ENCODE data around the gene CLASP1. TPM values are rescaled to one million over a fixed set of nuclear protein-coding genes. Genes with fewer than 3 reads are reported as not detected.

The CLASP1 gene
- total RNA-seq, 1 experiment from 2014 or later, result 45.9 TPM

- H3K27ac ChIP-seq (ENCODE audit: insufficient read length, low read depth, low read length), result no peak overlapping the region
- no peak overlapping the region for H2BK12ac ChIP-seq (ENCODE audit: insufficient read length, low read depth, low read length)
- no peak overlapping the region for H3K14ac ChIP-seq (ENCODE audit: insufficient read depth, low read length)
- no peak overlapping the region for H3K23ac ChIP-seq (ENCODE audit: insufficient read length, low read depth, low read length)
- H3K4me2 ChIP-seq (ENCODE audit: insufficient read depth, insufficient read length, low read length), result no peak overlapping the region
- no peaks in the 10 kb centered on the region for H3K79me1 ChIP-seq (ENCODE audit: insufficient read depth, low read depth, low read length, poor library complexity, severe bottlenecking)
- no peaks in the 10 kb centered on the region for H4K20me1 ChIP-seq (ENCODE audit: control insufficient read depth, insufficient read depth, insufficient read length)
- no peaks in the 10 kb centered on the region for H3K9me3 ChIP-seq (ENCODE audit: control insufficient read depth, low read depth, low read length)
- no CpG with 5 or more reads among the region's 3 CpGs for WGBS (ENCODE audit: extremely low coverage, insufficient read length, low lambda C conversion rate)
- H3K79me2 ChIP-seq (ENCODE audit: insufficient read depth, low read length), result no peaks in the 10 kb centered on the region
- no peak overlapping the region for H4K91ac ChIP-seq (ENCODE audit: insufficient read length, low read depth, low read length)
- H3K18ac ChIP-seq (ENCODE audit: insufficient read length, low read depth, low read length), result no peak overlapping the region
- no peak overlapping the region for H3T11ph ChIP-seq (ENCODE audit: low read length)
- H2AFZ ChIP-seq (ENCODE audit: low read length), result no peak overlapping the region
- H3K27ac Mint-ChIP-seq, result peak overlapping the region in 1 of 3 experiments; percentile 15; a peak in 1 of 7 replicates
- no peak overlapping the region for H3K9ac ChIP-seq (ENCODE audit: extremely low read depth, insufficient read length, low read length)
- no peak overlapping the region for H2BK120ac ChIP-seq (ENCODE audit: low read depth, low read length, poor library complexity, severe bottlenecking)
- H3K27me3 Mint-ChIP-seq (ENCODE audit: low read depth), result no peaks in the 10 kb centered on the region
- no peak overlapping the region for H4K5ac ChIP-seq (ENCODE audit: insufficient read length, low read depth, low read length)
- no peaks in the 10 kb centered on the region for H3K4me1 Mint-ChIP-seq
- no peak overlapping the region for H3K56ac ChIP-seq (ENCODE audit: insufficient read length, low read depth, low read length)
- H2BK15ac ChIP-seq (ENCODE audit: low read depth, low read length), result no peak overlapping the region
- peaks cover 11 to 53% (median 44%) of the 10 kb centered on the region in 3 experiments; a peak in 6 of 7 replicates for H3K36me3 Mint-ChIP-seq (ENCODE audit: insufficient read depth in 1 of 3, low read depth in 3 of 3)
- no peaks in the 10 kb centered on the region for H3K4me1 ChIP-seq (ENCODE audit: insufficient read depth, low read length)
- DNase-seq, result no peak
- H4K8ac ChIP-seq (replicated peaks; ENCODE audit: insufficient read length, low read depth, low read length), result no peak overlapping the region
- H3K9me3 Mint-ChIP-seq, result no peaks in the 10 kb centered on the region
- H3K4ac ChIP-seq (ENCODE audit: low read depth, low read length), result no peak overlapping the region
- no peak overlapping the region for H3K4me3 Mint-ChIP-seq
- no peaks in the 10 kb centered on the region for H3K23me2 ChIP-seq (ENCODE audit: insufficient read length, low read depth, low read length, poor library complexity, severe bottlenecking)
- H3K27me3 ChIP-seq (ENCODE audit: insufficient read depth, low read length), result no peaks in the 10 kb centered on the region
- no peak overlapping the region for H2AK5ac ChIP-seq (ENCODE audit: insufficient read length, low read length)
- no peak for TF ChIP-seq CTCF (conservative IDR thresholded peaks at IDR 0.05)
- no peak overlapping the region for H2BK20ac ChIP-seq (ENCODE audit: low read depth, low read length, poor library complexity, severe bottlenecking)
- no peak overlapping the region for H2BK5ac ChIP-seq (ENCODE audit: insufficient read length, low read length)
Measured at GRCh38 chr2:121398853-121399252, 250.4 kb downstream of the CLASP1 start.

All from H9 (cell line).